Astrocyte of the hippocampus (primary cell): ENCODE measurements around the gene KIRREL3.
A peak's percentile ranks its signal among the peaks of the same experiment; 100 is the strongest.

Source experiments
- DNase-seq: peaks from one replicate; pipeline ENCODE4 v3.0.0; 2011; ENCODE audit warnings: low read depth, low spot score

KIRREL3 gene

GRCh38 chr11:126874831-126875230, 125.7 kb downstream of the KIRREL3 start:
- no peak for DNase-seq

GRCh38 chr11:126874276-126874675, 126.3 kb downstream of the KIRREL3 start:
- peak; percentile 66 for DNase-seq

GRCh38 chr11:126871792-126872191, 128.8 kb downstream of the KIRREL3 start:
- DNase-seq, result no peak

GRCh38 chr11:126870021-126870420, 130.5 kb downstream of the KIRREL3 start:
- DNase-seq, result peak; percentile 5

GRCh38 chr11:126868741-126869140, 131.8 kb downstream of the KIRREL3 start:
- no peak for DNase-seq

- DNase-seq, result no peak
Observed at GRCh38 chr11:126864934-126865333, 135.6 kb downstream of the KIRREL3 start.

GRCh38 chr11:126863294-126863997, 137.1 kb downstream of the KIRREL3 start:
- no peak for DNase-seq

GRCh38 chr11:126862664-126863243, 137.8 kb downstream of the KIRREL3 start:
- peak; percentile 47 for DNase-seq

- DNase-seq, result no peak
Observed at GRCh38 chr11:126861796-126862459, 138.6 kb downstream of the KIRREL3 start.

GRCh38 chr11:126857860-126858808, 142.4 kb downstream of the KIRREL3 start:
- DNase-seq, result peak; percentile 71

- no peak for DNase-seq
Observed at GRCh38 chr11:126855536-126855935, 145.0 kb downstream of the KIRREL3 start.

- DNase-seq, result peak; percentile 17
Observed at GRCh38 chr11:126853732-126854131, 146.8 kb downstream of the KIRREL3 start.

GRCh38 chr11:126844789-126845188, 155.8 kb downstream of the KIRREL3 start:
- DNase-seq, result no peak

- no peak for DNase-seq
Observed at GRCh38 chr11:126843096-126843495, 157.5 kb downstream of the KIRREL3 start.

GRCh38 chr11:126841999-126842398, 158.6 kb downstream of the KIRREL3 start:
- DNase-seq, result peak; percentile 35

- DNase-seq, result no peak
Observed at GRCh38 chr11:126840975-126841374, 159.6 kb downstream of the KIRREL3 start.

GRCh38 chr11:126840201-126840886, 160.2 kb downstream of the KIRREL3 start:
- DNase-seq, result peak; percentile 32

- DNase-seq, result no peak
Observed at GRCh38 chr11:126839496-126839895, 161.1 kb downstream of the KIRREL3 start.

- peak; percentile 16 for DNase-seq
Observed at GRCh38 chr11:126838779-126839178, 161.8 kb downstream of the KIRREL3 start.

- no peak for DNase-seq
Observed at GRCh38 chr11:126837581-126837980, 163.0 kb downstream of the KIRREL3 start.

- DNase-seq, result peak; percentile 47
Observed at GRCh38 chr11:126834573-126834972, 166.0 kb downstream of the KIRREL3 start.
